ENCODE data around the gene NMUR2.

DNA sequence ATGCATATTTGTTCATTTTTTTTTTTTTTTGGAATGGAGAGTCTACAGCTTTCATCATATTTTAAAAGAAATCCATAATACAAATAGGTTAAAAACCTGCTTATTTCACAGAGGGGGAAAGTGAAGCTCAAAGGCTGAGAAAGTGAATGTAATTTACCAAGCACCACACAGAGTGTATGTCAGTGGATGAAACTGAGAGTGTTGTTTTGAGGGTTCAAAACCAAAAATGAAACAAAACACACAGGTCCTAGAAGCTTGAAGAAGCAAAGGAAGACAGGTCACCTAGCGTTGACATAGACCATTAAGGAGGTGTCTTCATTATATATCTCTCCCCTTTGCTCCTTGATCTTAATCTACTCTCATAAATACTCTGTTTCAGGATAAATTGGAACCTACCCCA is 7.5 kb downstream of the NMUR2 start:
- TF ChIP-seq EP300 (IDR thresholded peaks at IDR 0.05; ENCODE audit: borderline replicate concordance): no peak
- no peak for TF ChIP-seq CEBPB (IDR thresholded peaks at IDR 0.05)
- no peak for TF ChIP-seq FOXM1 (IDR thresholded peaks at IDR 0.05; ENCODE audit: borderline replicate concordance, low read depth)
